Lung microvascular endothelial cell (primary cell): ENCODE measurements around the gene PLCB2. TPM values are rescaled to one million over a fixed set of nuclear protein-coding genes. Genes with fewer than 3 reads are reported as not detected.
A peak's percentile ranks its signal among the peaks of the same experiment; 100 is the strongest.

Experiments used
- DNase-seq, 2 donors: peaks; one replicate each; pipeline versions ENCODE4 v3.0.0 to v3.0.0-alpha.2; 2010; ENCODE audit warnings: low read depth in 2 of 2
- total RNA-seq: library from RNA; depleted of rRNA; stranded (reverse); fragments of >200 nt; gene quantifications from 2 replicates; pipeline ENCODE4 v1.2.1, GENCODE V29; 2014

The PLCB2 gene, protein sequence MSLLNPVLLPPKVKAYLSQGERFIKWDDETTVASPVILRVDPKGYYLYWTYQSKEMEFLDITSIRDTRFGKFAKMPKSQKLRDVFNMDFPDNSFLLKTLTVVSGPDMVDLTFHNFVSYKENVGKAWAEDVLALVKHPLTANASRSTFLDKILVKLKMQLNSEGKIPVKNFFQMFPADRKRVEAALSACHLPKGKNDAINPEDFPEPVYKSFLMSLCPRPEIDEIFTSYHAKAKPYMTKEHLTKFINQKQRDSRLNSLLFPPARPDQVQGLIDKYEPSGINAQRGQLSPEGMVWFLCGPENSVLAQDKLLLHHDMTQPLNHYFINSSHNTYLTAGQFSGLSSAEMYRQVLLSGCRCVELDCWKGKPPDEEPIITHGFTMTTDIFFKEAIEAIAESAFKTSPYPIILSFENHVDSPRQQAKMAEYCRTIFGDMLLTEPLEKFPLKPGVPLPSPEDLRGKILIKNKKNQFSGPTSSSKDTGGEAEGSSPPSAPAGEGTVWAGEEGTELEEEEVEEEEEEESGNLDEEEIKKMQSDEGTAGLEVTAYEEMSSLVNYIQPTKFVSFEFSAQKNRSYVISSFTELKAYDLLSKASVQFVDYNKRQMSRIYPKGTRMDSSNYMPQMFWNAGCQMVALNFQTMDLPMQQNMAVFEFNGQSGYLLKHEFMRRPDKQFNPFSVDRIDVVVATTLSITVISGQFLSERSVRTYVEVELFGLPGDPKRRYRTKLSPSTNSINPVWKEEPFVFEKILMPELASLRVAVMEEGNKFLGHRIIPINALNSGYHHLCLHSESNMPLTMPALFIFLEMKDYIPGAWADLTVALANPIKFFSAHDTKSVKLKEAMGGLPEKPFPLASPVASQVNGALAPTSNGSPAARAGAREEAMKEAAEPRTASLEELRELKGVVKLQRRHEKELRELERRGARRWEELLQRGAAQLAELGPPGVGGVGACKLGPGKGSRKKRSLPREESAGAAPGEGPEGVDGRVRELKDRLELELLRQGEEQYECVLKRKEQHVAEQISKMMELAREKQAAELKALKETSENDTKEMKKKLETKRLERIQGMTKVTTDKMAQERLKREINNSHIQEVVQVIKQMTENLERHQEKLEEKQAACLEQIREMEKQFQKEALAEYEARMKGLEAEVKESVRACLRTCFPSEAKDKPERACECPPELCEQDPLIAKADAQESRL
- total RNA-seq: under 0.01 and 0.44 TPM in 2 replicates

- DNase-seq: no peak
These were observed at the start of gene PLCB2 for GRCh38 chr15:40307421-40308211. TSS of gene PLCB2 (minus strand) at chr15:40307935. CDS start at chr15:40307672, 263 bp downstream.

DNA sequence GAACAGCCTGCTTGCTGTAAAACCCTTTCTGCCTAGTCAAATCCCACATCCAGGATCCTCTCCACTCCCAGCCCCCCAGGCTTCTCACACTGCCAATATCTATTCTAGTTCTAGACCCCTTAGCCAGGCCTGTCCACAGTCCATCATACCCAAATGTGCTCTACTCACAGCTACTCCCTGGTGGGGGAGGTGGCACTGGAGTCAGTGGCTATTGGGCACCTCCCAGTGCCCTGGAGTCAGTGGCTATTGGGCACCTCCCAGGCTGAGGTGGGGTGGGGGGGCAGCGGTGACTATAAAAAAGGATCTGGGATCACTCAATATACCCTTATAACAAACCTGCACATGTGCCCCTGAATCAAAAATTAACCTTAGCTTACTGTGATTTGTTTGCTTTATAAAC lies 49.5 kb upstream of the PLCB2 start:
- no peak for DNase-seq

GRCh38 chr15:40355976-40356585 lies 48.3 kb upstream of the PLCB2 start:
- no peak for DNase-seq

DNA sequence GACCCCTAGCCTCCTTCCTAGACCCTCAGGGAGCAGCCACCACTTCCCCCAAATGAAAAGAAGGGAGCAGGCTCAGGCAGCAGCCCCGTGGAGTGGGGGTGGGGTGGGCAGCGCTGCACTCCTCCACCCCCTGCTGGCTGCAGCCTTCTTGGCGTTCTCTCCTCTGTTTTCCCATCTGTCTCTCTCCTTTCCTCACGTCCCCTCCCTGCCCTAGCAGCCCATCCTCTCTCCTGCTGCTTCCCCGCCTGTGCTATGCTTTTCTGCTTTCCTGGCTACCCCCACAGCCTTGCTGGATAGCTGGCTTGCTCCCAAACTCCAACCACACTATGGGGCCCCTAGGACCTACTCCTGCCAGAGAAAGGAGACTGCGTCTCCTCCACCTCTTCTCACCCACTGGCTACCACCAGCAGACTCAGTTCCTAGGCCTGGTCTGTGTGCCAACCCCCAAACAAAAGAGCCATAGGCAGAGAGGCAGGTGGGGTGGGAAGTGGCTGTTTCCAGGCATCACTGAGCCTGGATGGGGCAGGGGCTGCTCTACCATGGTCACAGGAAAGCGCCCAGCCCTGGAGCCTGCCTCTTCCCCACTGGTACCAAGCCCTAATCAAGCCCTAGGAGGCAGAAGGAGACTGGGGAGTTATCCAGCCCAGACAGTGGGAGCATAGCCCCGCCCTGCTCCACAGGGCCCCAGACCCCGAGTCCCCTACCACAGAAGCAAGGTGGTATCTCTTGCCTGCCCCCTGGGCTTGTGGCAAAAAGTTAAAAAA lies 46.9 kb upstream of the PLCB2 start:
- peak; percentile 27 to 46 for DNase-seq

DNA sequence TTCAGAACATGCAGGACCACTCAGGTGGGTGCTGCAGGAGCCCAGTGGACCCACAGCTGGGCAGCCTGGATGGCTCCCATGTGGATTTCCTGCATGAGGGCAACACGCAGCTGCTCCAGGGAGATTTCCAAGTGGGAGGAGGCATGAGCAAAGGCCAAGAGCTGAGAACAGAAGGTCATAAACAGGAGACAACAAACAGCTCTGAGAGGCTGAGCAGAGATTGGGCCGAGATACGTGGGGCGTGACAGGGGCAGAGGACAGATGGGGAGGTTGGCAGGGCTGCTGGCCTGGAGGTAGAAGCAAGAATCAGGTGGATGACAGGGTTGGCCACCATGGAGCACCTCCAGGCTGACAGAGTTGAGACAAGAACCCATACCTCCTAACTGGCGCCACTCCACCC lies 46.0 kb upstream of the PLCB2 start:
- DNase-seq: no peak

DNA sequence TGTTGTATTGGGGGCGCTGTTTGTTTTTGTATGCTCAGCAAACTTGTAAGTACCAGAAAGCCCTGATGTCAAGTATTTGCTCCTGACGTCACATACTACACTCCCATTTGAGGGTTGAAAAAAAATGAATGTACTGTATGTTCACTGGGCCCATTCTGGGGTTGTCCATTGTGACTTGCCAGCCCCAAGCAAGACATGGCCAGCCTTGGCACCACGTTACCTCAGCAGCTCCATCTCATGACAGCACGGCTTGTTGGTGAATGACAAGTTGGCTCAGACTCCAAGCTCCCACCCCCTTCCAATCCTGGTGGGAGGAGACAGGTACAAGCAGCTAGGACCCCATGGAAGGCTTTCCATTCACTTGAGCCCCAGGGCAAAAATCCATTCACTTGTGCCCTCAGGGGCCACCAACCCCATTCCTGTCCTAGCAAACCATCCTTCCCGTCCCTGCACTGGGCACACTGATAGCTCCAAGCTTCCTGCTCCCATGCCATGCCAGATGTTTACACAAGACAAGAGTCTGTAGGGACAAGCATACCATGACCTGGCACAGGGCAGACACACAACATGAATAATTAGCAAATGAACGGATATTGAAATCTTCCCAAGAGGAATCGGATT lies 44.7 kb upstream of the PLCB2 start:
- no peak for DNase-seq

DNA sequence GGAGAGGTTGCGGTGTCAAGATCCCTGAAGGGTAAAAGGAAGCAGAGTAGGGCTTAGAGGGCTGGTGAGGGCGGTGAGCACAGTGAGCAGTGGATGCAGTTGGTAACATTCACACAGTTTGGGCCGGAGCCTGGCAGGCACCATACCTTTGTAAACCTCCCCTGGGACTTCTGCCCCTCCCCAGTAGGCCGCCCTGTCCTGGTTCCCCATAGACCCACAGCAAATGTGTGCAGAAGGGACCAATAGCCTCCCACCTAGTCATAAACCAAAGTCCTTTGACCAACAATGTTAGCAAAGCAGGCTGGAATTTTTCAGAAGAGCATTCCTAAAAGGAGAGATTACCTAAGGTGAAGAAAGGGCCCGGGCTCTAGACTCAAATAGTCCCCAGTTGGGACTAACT lies 41.4 kb upstream of the PLCB2 start:
- no peak for DNase-seq

DNA sequence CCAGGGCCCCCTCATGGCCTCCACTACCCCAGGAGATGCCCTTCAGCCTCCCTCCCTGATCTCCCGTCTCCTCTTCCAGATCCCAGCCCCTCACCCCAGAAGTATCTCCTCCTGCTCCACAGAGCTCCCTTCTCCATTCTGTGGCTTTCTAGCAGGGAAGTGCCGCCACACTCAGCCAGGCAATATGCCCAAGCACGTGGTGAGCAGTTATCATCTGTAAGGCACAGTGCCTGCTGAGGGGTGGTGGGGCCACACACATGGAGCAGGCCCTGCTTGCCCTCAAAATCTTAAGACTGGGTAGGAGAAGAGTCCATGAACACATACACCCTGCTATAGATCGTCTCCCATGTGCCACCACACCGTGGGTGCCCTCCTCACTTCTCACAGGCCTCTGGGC lies 40.7 kb upstream of the PLCB2 start:
- DNase-seq: no peak

DNA sequence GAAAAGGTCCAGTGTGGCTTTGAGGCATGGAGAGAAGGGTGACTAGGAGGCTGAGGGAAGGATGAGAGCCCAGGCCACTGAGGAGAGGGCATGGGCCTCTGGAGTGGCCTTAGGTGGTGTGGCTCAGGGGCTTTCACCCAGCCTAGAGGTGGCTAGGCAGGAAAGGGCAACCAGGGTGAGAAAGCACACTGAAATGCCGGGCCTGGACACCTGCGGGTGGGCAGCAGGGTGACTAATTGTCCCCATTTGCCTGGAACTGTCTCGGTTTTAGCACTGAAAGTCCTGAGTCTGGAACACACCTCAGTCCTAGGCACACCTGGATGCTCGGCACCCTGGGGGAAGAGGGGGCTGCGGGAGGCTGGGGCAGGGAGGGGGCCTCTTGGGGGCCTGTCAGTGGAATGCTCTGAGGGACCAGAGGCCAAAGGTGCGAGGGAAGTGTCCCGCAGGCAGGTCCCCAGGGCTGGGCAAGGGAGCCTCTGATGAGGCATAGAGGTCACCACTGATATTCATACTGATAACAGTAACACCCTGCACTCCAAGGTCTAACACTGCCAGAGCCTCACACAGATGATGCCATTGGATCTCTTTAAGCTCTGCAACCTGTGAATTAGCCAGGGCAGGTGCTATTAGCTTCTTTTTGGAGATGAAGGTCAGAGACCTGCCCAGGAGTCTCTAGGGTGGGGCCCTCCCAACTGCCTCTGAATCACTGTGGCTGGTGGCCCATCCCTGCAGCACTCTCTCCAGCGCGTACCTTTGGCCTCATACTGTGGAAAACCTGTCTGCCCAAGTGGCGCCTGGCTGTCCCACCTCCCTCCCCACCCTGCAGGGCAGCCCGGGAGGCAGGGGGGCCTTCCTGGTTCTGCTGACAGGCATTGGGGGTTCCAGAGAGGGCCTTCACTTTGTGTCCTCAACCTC lies 40.1 kb upstream of the PLCB2 start:
- DNase-seq: no peak

DNA sequence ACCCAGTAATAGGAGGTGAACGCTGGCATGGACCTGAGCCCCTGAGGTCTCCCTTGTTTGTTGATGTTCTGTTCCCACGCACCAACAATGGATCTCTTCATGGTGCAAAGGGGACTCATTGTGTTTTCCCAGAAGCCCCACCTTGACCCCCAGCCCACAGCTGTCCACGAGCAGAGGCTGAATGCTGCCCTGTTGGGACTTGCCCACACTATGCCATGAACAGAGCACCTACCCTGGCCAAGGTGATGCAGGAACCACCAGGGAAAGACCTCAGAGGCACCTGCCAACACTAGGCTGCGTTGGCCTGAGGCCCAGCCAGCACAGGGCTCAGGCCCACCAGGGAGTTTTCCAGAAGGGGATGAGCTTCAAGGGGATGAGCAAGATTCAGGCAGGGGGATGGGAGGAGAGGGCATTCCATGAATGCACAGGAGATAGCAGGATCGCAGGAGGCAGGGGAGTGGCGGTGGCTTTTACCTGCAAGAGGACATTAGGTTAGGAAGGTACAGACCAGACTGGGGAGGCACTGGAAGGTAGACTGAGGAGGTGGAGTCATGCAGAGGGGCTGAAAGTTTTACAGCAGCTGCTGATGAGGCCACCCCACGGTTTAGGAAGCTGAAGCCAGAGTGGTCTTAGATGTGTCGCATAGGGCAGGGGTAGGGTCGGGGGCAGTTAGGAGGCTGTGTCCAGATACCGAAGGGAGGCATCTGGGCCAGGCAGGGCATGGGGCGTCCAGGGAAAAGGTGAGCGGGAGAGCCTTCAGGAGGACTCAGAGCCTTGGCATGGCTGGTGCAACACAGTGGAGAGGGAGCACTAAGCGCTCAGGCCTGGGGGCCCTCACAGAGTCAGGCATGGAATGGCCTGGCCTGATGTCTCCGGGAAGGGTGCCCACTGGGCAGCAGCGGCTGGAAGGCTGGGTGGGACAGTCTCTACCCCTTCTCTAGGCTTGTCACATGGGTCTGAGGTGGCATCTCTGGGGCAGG lies 39.1 kb upstream of the PLCB2 start:
- DNase-seq: no peak

DNA sequence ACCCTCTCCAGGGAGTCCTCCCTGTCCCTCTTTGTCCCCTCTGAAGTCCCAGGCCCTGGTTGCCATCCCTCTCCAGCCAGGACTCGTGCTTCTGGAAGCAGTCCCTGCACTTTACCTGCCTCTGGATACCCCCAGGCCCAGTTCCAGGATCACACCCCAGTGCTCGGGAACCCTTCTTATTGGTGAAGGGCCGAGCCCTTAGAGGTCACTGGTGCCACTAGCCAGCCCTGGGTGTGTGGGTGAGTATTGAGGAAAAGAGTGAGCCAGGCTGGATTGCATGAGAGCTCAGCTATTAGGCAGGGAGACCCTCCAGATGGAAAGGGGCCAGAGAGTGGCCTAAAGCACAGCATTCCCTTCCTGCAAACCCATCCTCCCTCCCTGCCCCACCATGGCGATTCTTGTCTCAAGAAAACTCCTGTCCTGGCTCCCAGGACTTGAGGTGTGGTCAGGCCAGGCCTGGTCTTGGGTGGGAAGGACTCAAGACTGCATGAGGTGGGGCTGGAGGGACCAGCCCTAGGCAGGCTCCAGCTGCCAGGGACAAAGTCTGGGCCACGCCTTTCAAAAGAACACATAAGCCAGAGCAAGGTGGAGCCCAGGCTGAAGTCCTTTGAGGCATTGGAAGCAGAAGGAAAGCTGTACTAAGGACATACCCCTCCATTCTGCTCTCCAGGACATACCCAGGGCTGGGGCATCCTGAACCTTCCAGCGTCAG lies 38.3 kb upstream of the PLCB2 start:
- no peak for DNase-seq

- no peak for DNase-seq
These were observed 37.6 kb upstream of the PLCB2 start for GRCh38 chr15:40345225-40345866.

GRCh38 chr15:40344631-40345120 lies 36.9 kb upstream of the PLCB2 start:
- peak; percentile 64 to 66 for DNase-seq

DNA sequence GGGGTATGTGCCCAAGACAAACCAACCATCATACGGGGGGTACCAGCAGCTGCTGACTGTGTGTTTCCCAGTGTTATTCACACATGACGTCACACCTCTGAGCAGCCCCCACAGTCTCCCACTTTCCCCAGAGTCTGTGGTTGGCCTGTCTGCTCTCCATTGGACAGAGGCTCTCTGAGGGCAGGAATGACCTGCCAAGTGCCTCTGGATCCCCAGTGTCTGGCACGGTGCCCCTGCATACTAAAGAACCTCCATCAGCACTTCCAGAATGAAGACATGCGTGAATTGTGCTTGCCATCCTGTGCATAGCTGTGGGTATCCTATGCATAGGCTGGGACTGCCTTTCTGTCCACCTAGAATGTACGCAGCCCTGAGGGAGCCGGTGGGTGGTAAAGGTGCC lies 36.5 kb upstream of the PLCB2 start:
- DNase-seq: peak in 1 of 2 donors; percentile 57

- peak; percentile 91 to 98 for DNase-seq
These were observed 35.8 kb upstream of the PLCB2 start for GRCh38 chr15:40343512-40343911.
